ENCODE measurements around the gene PTCD2. TPM values are rescaled to one million over a fixed set of nuclear protein-coding genes. Genes with fewer than 3 reads are reported as not detected.
"Not testable (repeated sequence)": the region's sequence is repeated elsewhere in the genome, so short reads cannot be mapped to it uniquely, and the experiment has no call there.

Gene PTCD2
- total RNA-seq, 4 donors from 2014 or later = 1.5 to 9.5 (median 2.9) TPM

DNA sequence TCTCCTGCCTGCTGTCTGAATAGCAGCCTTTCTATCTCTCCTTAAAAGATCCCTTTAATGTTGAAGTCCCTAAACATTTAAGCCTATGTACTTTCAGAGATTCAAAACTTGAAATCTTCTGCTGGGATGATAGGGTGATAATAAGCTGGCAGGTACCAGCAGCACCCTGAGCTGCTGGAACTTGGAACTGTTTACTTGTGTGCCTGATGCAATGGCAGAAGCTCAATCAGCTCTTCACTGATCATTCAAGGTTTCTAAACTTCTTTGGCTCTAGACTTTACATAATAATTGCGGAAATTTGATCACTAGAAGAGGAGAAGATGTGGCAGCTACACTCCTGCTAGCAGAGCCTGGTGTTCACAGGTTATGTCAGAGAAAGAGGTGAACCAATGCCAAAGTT is 27.8 kb upstream of the PTCD2 start:
- no peak for DNase-seq
- H3K4me3 ChIP-seq = no peak overlapping the region
- WGBS, 2 donors (ENCODE audit: low coverage in 1 of 2) = 97% methylated on average over 1 of the region's 1 CpG; no CpG with 5 or more reads in 1 of the 2 donors
- H3K36me3 ChIP-seq = peaks cover 0 to 4% (median 0%) of the 10 kb centered on the region in 4 donors
- H3K4me1 ChIP-seq = peaks cover 0 to 10% (median 0%) of the 10 kb centered on the region in 4 donors
- intact Hi-C loops (cut with DNase I; ENCODE audit: low total_unique reads) (no loop called here), in situ Hi-C loops (cut with MboI; ENCODE audit: low pct_ligation_motif_present in 1 of 4, low pct_unique_long_range_greater_than_20kb in 1 of 4, low sequenced_read_pairs in 3 of 4) (no loop called here)
- no peaks in the 10 kb centered on the region for H3K9me3 ChIP-seq
- no peak overlapping the region for H3K27ac ChIP-seq
- no peaks in the 10 kb centered on the region for H3K27me3 ChIP-seq
- TF ChIP-seq, protein P1, sequence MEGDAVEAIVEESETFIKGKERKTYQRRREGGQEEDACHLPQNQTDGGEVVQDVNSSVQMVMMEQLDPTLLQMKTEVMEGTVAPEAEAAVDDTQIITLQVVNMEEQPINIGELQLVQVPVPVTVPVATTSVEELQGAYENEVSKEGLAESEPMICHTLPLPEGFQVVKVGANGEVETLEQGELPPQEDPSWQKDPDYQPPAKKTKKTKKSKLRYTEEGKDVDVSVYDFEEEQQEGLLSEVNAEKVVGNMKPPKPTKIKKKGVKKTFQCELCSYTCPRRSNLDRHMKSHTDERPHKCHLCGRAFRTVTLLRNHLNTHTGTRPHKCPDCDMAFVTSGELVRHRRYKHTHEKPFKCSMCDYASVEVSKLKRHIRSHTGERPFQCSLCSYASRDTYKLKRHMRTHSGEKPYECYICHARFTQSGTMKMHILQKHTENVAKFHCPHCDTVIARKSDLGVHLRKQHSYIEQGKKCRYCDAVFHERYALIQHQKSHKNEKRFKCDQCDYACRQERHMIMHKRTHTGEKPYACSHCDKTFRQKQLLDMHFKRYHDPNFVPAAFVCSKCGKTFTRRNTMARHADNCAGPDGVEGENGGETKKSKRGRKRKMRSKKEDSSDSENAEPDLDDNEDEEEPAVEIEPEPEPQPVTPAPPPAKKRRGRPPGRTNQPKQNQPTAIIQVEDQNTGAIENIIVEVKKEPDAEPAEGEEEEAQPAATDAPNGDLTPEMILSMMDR (IDR thresholded peaks at IDR 0.05) = no peak
- TF ChIP-seq POLR2A (IDR thresholded peaks at IDR 0.05) (no peak), EP300 (IDR thresholded peaks at IDR 0.05; ENCODE audit: low read depth) (no peak), POLR2AphosphoS5 (IDR thresholded peaks at IDR 0.05) (no peak)

DNA sequence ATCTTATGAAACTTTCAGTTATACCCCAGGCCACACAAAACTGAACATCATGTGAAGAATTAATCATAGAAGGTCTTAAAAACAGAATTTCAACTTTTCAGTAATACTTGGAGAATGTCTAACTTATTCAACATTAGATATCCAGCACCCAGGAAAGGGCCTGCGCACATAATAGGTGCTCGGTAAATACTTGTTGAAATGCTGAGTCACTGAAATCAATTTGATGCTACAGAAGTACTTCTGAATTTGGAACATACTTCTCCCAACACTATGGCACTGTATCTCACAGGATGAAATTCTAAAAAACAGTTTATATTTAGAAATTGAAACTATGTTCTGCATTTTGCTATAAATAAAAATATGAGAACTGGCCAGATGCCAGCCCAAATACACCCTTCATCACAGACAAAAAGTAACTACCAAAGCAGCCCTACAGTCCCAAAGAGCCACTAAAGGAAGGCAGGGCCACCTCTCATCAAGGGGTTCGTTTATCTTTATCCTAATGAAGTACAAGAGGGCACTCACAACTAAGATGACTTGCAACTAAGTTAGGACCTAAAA is 26.6 kb upstream of the PTCD2 start:
- DNase-seq = no peak
- 83 to 88% methylated on average over 3 of the region's 3 CpGs for WGBS, 2 donors (ENCODE audit: low coverage in 1 of 2)
- H3K27me3 ChIP-seq = no peaks in the 10 kb centered on the region
- peaks cover 0 to 10% (median 0%) of the 10 kb centered on the region in 4 donors for H3K4me1 ChIP-seq
- in situ Hi-C loops (cut with MboI; ENCODE audit: low pct_ligation_motif_present in 1 of 4, low pct_unique_long_range_greater_than_20kb in 1 of 4, low sequenced_read_pairs in 3 of 4) (no loop called here), intact Hi-C loops (cut with DNase I; ENCODE audit: low total_unique reads) (no loop called here)
- H3K9me3 ChIP-seq = no peaks in the 10 kb centered on the region
- TF ChIP-seq POLR2AphosphoS5 (IDR thresholded peaks at IDR 0.05) = no peak
- H3K27ac ChIP-seq = no peak overlapping the region
- H3K36me3 ChIP-seq = peaks cover 0 to 4% (median 0%) of the 10 kb centered on the region in 4 donors
- H3K4me3 ChIP-seq = no peak overlapping the region

DNA sequence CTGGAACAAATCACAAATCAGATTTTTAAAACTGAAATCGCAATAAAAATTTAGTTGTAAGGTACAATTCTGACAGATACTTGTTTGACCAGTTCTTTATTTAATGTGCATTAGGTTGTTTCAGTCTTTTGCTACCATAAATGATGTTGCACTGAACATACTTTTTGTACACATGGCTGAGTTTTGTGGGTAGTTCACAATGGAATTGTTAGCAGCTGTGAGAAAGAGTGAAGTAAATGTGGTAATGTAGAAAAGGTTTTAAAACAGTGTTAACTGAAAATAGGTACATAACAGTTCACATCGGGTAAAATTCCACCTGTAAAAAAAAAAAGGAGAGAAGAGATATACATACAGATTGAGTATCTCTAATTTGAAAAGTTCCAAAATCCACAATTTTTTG is 25.7 kb upstream of the PTCD2 start:
- no peak for TF ChIP-seq POLR2AphosphoS5 (IDR thresholded peaks at IDR 0.05)
- no peak for TF ChIP-seq POLR2A (IDR thresholded peaks at IDR 0.05)
- TF ChIP-seq, protein P1 (IDR thresholded peaks at IDR 0.05) = no peak
- TF ChIP-seq EP300 (IDR thresholded peaks at IDR 0.05; ENCODE audit: low read depth) = no peak
- Histone ChIP-seq H3K4me3 (no peak overlapping the region), H3K27me3 (no peaks in the 10 kb centered on the region), H3K9me3 (no peaks in the 10 kb centered on the region), H3K4me1 (peaks cover 0 to 10% (median 0%) of the 10 kb centered on the region in 4 donors), H3K36me3 (peaks cover 0 to 4% (median 0%) of the 10 kb centered on the region in 4 donors), H3K27ac (no peak overlapping the region)
- WGBS, 2 donors (ENCODE audit: low coverage in 1 of 2) = 66 to 94% methylated on average over 2 of the region's 2 CpGs
- no peak for DNase-seq
- intact Hi-C loops (cut with DNase I; ENCODE audit: low total_unique reads) = no loop called here
- in situ Hi-C loops (cut with MboI; ENCODE audit: low pct_ligation_motif_present in 1 of 4, low pct_unique_long_range_greater_than_20kb in 1 of 4, low sequenced_read_pairs in 3 of 4) = no loop called here

DNA sequence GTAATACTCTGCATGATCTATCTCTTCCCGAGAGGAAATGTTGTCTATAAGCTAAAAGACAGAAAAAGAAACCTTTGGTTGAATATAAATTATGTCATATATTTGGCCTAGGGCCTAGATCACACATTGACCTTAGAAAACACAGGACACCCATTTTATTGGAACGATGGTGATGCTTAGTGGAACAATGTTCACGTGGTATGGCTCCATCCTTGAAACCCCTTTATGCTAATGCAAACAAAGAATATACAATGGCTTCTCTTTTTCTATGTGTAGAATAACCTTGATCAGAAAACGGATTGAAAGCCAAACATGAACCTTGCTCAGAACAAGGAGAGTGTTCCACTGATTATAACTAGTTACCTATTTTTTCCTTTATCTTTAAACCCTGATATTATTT is 24.6 kb upstream of the PTCD2 start:
- Histone ChIP-seq H3K36me3 (peaks cover 0 to 4% (median 0%) of the 10 kb centered on the region in 4 donors), H3K27me3 (no peaks in the 10 kb centered on the region), H3K4me3 (no peak overlapping the region), H3K9me3 (no peaks in the 10 kb centered on the region), H3K4me1 (peaks cover 0 to 10% (median 0%) of the 10 kb centered on the region in 4 donors), H3K27ac (no peak overlapping the region)
- TF ChIP-seq, protein P1 (IDR thresholded peaks at IDR 0.05) = no peak
- TF ChIP-seq POLR2AphosphoS5 (IDR thresholded peaks at IDR 0.05) (no peak), EP300 (IDR thresholded peaks at IDR 0.05; ENCODE audit: low read depth) (no peak), POLR2A (IDR thresholded peaks at IDR 0.05) (no peak)
- in situ Hi-C loops (cut with MboI; ENCODE audit: low pct_ligation_motif_present in 1 of 4, low pct_unique_long_range_greater_than_20kb in 1 of 4, low sequenced_read_pairs in 3 of 4) = no loop called here
- no peak for DNase-seq
- intact Hi-C loops (cut with DNase I; ENCODE audit: low total_unique reads) = no loop called here
- 67 to 71% methylated on average over 4 of the region's 4 CpGs for WGBS, 2 donors (ENCODE audit: low coverage in 1 of 2)

DNA sequence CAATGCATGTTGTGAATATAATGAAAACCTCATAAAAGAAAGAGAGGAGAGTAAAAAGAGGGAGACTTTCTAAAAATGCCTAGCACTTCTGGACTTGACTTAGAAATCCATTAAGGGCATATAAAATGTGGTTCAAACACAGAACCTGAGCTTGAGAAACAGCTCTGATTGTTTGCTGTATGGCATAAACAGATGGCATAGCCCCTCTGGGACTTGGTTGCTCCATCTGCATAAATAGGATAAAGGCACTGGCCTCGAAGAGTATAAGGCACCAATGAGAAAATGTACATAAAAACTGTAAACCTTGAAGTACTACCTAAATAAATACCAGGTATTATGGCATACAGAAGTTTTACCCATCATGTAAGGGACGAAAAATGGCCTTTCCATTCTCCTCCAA is 23.9 kb upstream of the PTCD2 start:
- no peaks in the 10 kb centered on the region for H3K27me3 ChIP-seq
- no peak overlapping the region for H3K27ac ChIP-seq
- TF ChIP-seq POLR2A (IDR thresholded peaks at IDR 0.05) (no peak), EP300 (IDR thresholded peaks at IDR 0.05; ENCODE audit: low read depth) (no peak), POLR2AphosphoS5 (IDR thresholded peaks at IDR 0.05) (no peak)
- TF ChIP-seq, protein P1 (IDR thresholded peaks at IDR 0.05) = no peak
- in situ Hi-C loops (cut with MboI; ENCODE audit: low pct_ligation_motif_present in 1 of 4, low pct_unique_long_range_greater_than_20kb in 1 of 4, low sequenced_read_pairs in 3 of 4) (no loop called here), intact Hi-C loops (cut with DNase I; ENCODE audit: low total_unique reads) (no loop called here)
- peaks cover 0 to 4% (median 0%) of the 10 kb centered on the region in 4 donors for H3K36me3 ChIP-seq
- DNase-seq = no peak
- no peak overlapping the region for H3K4me3 ChIP-seq
- no peaks in the 10 kb centered on the region for H3K9me3 ChIP-seq
- peaks cover 0 to 10% (median 0%) of the 10 kb centered on the region in 4 donors for H3K4me1 ChIP-seq
- 85 to 100% methylated on average over 2 of the region's 2 CpGs for WGBS, 2 donors (ENCODE audit: low coverage in 1 of 2)

DNA sequence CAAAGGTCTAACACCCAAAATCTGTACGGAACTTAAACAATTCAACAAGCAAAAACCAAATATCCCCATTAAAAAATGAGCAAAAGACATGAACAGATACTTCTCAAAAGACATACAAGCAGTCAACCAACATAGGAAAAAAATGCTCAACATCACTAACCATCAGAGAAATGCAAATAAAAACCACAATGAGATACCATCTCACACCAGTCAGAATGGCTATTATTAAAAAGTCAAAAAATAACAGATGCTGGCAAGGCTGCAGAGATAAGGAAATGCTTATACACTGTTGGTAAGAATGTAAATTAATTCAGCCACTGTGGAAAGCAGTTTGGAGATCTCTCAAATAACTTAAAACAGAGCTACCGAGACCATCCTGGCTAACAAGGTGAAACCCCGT is 22.0 kb upstream of the PTCD2 start:
- H3K27ac ChIP-seq; H3K36me3 ChIP-seq; intact Hi-C loops (cut with DNase I; ENCODE audit: low total_unique reads); DNase-seq; H3K4me3 ChIP-seq; in situ Hi-C loops (cut with MboI; ENCODE audit: low pct_ligation_motif_present in 1 of 4, low pct_unique_long_range_greater_than_20kb in 1 of 4, low sequenced_read_pairs in 3 of 4); H3K9me3 ChIP-seq; H3K27me3 ChIP-seq: not testable (repeated sequence)
- H3K4me1 ChIP-seq = peaks cover 0 to 10% (median 0%) of the 10 kb centered on the region in 4 donors
- WGBS, 2 donors (ENCODE audit: low coverage in 1 of 2) = 84 to 85% methylated on average over 3 of the region's 3 CpGs
